A549 (cell line): ENCODE results near the gene DISP3.

Experiments used
- CHD2 ChIP-seq: fragments of 150-350 bp; IDR thresholded peaks from 2 replicates; pipeline ENCODE4 v1.6.1; 2014; ENCODE audit warnings: low read length; ENCODE audit not compliant: partially characterized antibody
- GATA3 ChIP-seq: IDR thresholded peaks from 2 replicates; pipeline ENCODE4 v1.6.1; 2012; ENCODE audit warnings: borderline replicate concordance
- HES2 ChIP-seq: fragments of >200 bp; sonication (Bioruptor Twin); formaldehyde crosslinking; IDR thresholded peaks from 2 replicates; pipeline ENCODE4 v1.6.1; 2016
- HMGXB4 ChIP-seq: fragments of 250-450 bp; sonication (Bioruptor Pico); IDR thresholded peaks from 2 replicates; pipeline ENCODE4 v1.5.0; 2021; ENCODE audit warnings: mild to moderate bottlenecking, moderate library complexity, borderline replicate concordance
- POLR2A ChIP-seq: IDR thresholded peaks from 2 replicates; pipeline ENCODE4 v1.6.1; 2012; ENCODE audit warnings: mild to moderate bottlenecking, low read length
- RAD21 ChIP-seq, 2 experiments: fragments of >200 bp in 1 of 2; sonication (Bioruptor Twin) in 1 of 2; formaldehyde crosslinking in 1 of 2; IDR thresholded peaks in 1 of 2; conservative IDR thresholded peaks in 1 of 2; 2 replicates in 1 of 2; 3 replicates in 1 of 2; pipeline ENCODE4 v1.6.1; 2012 to 2018; ENCODE audit warnings: inconsistent platforms in 1 of 2
- RFX5 ChIP-seq: fragments of 450-650 bp; IDR thresholded peaks from 2 replicates; pipeline ENCODE4 v1.7.1; 2014; ENCODE audit warnings: antibody characterized with exemption, mild to moderate bottlenecking, moderate library complexity
- ZFP36 ChIP-seq: fragments of 450-650 bp; IDR thresholded peaks from 2 replicates; pipeline ENCODE4 v1.6.1; 2014; ENCODE audit warnings: borderline replicate concordance; ENCODE audit not compliant: partially characterized antibody
- TF ChIP-seq, protein P1 (sequence below): fragments of >200 bp; sonication (Bioruptor Twin); formaldehyde crosslinking; IDR thresholded peaks from 3 replicates; pipeline ENCODE4 v1.5.1; 2016

DNA sequence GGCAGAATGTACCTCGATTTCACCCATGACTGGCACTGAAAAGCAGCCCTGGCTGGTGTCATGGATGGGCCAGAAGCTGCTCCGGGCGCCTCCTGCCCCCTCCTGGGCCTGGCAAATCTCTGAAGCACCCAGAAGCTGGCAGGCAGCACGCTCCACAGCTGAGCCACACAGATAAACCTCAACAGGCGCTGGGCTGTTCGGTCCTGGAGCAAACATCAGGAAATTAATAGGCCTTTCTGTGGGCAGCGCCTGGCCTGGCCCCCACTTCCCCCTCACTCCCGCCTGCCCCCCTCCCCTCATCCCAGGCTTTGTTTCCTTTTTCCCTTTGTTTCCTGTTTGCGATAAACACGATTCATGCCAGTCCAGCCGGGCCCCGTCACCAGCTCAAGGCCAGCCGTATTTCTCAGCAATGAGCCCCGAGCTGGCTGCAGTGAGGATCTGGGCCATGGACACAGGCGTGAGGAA is 20.1 kb upstream of the DISP3 start:
- no peak for TF ChIP-seq HES2
- TF ChIP-seq, protein P1, sequence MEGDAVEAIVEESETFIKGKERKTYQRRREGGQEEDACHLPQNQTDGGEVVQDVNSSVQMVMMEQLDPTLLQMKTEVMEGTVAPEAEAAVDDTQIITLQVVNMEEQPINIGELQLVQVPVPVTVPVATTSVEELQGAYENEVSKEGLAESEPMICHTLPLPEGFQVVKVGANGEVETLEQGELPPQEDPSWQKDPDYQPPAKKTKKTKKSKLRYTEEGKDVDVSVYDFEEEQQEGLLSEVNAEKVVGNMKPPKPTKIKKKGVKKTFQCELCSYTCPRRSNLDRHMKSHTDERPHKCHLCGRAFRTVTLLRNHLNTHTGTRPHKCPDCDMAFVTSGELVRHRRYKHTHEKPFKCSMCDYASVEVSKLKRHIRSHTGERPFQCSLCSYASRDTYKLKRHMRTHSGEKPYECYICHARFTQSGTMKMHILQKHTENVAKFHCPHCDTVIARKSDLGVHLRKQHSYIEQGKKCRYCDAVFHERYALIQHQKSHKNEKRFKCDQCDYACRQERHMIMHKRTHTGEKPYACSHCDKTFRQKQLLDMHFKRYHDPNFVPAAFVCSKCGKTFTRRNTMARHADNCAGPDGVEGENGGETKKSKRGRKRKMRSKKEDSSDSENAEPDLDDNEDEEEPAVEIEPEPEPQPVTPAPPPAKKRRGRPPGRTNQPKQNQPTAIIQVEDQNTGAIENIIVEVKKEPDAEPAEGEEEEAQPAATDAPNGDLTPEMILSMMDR = no peak
- TF ChIP-seq CHD2 = no peak
- no peak for TF ChIP-seq ZFP36
- TF ChIP-seq HMGXB4 = no peak
- no peak for TF ChIP-seq RFX5
- no peak for TF ChIP-seq POLR2A
- no peak for TF ChIP-seq GATA3
- no peak for TF ChIP-seq RAD21 (conservative IDR thresholded peaks at IDR 0.05 in 1 of 2, IDR thresholded peaks at IDR 0.05 in 1 of 2)
